Endodermal cell (in vitro differentiated cells): Measurements from ENCODE around the gene FCRL6. TPM values are rescaled to one million over a fixed set of nuclear protein-coding genes. Genes with fewer than 3 reads are reported as not detected.

Experiments
- DNase-seq: peaks from one replicate; pipeline ENCODE4 v3.0.0-alpha.2; 2017
- H3K27ac ChIP-seq: 2 replicates; pipeline ENCODE4 v1.5.1; 2013; ENCODE audit warnings: mild to moderate bottlenecking, low read depth, low read length, moderate library complexity
- H3K27me3 ChIP-seq: 2 replicates; pipeline ENCODE4 v1.6.1; 2013; ENCODE audit warnings: mild to moderate bottlenecking, low read length, moderate library complexity; ENCODE audit not compliant: insufficient read depth, control insufficient read depth, poor library complexity, severe bottlenecking
- H3K36me3 ChIP-seq: 2 replicates; pipeline ENCODE4 v1.7.0; 2013; ENCODE audit warnings: mild to moderate bottlenecking, low read length, moderate library complexity; ENCODE audit not compliant: control insufficient read depth, insufficient read depth
- H3K4me1 ChIP-seq: one replicate; pipeline ENCODE4 v1.7.0; 2013; ENCODE audit warnings: low read length; ENCODE audit not compliant: control insufficient read depth, insufficient read depth
- H3K4me3 ChIP-seq: 2 replicates; pipeline ENCODE4 v1.5.1; 2013; ENCODE audit warnings: mild to moderate bottlenecking, low read length, moderate library complexity
- H3K9ac ChIP-seq: 2 replicates; pipeline ENCODE4 v1.6.1; 2013; ENCODE audit warnings: mild to moderate bottlenecking, low read length, moderate library complexity; ENCODE audit not compliant: poor library complexity, severe bottlenecking; ENCODE audit errors: extremely low read depth
- H3K9me3 ChIP-seq: 2 replicates; pipeline ENCODE4 v1.6.1; 2013; ENCODE audit warnings: mild to moderate bottlenecking, low read length, moderate library complexity; ENCODE audit not compliant: control insufficient read depth
- H3K27ac Mint-ChIP-seq: 2 replicates; pipeline ENCODE4 v1.8.0; 2020; ENCODE audit warnings: mixed read lengths
- H3K27me3 Mint-ChIP-seq: 2 replicates; pipeline ENCODE4 v1.8.0; 2021; ENCODE audit warnings: mild to moderate bottlenecking, mixed read lengths; ENCODE audit not compliant: insufficient read depth
- H3K36me3 Mint-ChIP-seq: 2 replicates; pipeline ENCODE4 v1.8.0; 2020; ENCODE audit warnings: low read depth, mixed read lengths
- H3K4me1 Mint-ChIP-seq: 2 replicates; pipeline ENCODE4 v1.8.0; 2020; ENCODE audit warnings: mixed read lengths
- H3K4me3 Mint-ChIP-seq: 2 replicates; pipeline ENCODE4 v1.8.0; 2020; ENCODE audit warnings: mild to moderate bottlenecking, moderate library complexity, mixed read lengths
- H3K9me3 Mint-ChIP-seq: 2 replicates; pipeline ENCODE4 v1.8.0; 2020; ENCODE audit warnings: mild to moderate bottlenecking, mixed read lengths
- CTCF ChIP-seq: fragments of 200-600 bp; sonication (generic); conservative IDR thresholded peaks from 2 replicates; pipeline ENCODE4 v1.5.0; 2021; ENCODE audit warnings: antibody characterized with exemption, mild to moderate bottlenecking
- WGBS, 2 experiments: methylation state at CpG; one replicate each; pipeline versions ENCODE4 v1.1.5 to v1.1.7; 2013; ENCODE audit warnings: missing lambda C conversion rate in 2 of 2, mixed read lengths in 1 of 2; ENCODE audit not compliant: insufficient coverage in 1 of 2, insufficient read length in 1 of 2; 5-methylcytosine and 5-hydroxymethylcytosine counted together
- total RNA-seq, 2 donors: library from RNA; stranded (reverse); fragmentation: NEBNext Ultra II Directional in 1 of 2; extraction: Animal tissue kit (Norgen Biotek cat#: 25700) in 1 of 2; gene quantifications; 2 replicates in 1 of 2; 3 replicates in 1 of 2; pipeline ENCODE4 v1.2.1, GENCODE V29; 2021

FCRL6 gene
- total RNA-seq, 2 donors from 2014 or later, result not detected

DNA sequence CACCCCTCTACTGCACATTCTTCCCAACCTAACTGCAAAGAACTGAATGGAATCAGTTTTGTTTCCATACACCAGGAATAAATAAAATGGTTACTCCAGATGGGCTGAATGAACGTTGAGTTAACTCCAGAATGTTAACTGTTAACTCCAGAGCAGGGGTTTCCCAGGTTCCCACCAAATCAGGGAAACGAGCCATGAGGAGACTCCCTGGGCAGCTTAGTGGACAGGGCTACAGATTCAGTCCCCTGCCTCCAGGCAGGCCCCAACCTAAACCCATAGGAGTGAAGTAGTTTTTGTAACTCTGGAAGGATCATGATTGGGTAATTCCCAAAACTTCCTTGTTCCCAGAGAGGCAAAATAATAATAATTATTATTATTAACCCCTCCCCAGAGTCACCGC lies 46.2 kb downstream of the FCRL6 start:
- Mint-ChIP-seq H3K4me1 (peaks cover 16% of the 10 kb centered on the region), H3K9me3 (no peaks in the 10 kb centered on the region), H3K27me3 (peaks cover 36% of the 10 kb centered on the region), H3K27ac (no peak overlapping the region), H3K4me3 (no peak overlapping the region), H3K36me3 (no peaks in the 10 kb centered on the region)
- Histone ChIP-seq H3K4me3 (no peak overlapping the region), H3K9me3 (no peaks in the 10 kb centered on the region), H3K4me1 (peaks cover 2% of the 10 kb centered on the region), H3K27ac (no peak overlapping the region), H3K9ac (no peak overlapping the region), H3K27me3 (peaks cover 5% of the 10 kb centered on the region), H3K36me3 (no peaks in the 10 kb centered on the region)
- DNase-seq, result no peak
- WGBS, 2 experiments, result 63 to 64% methylated on average over 2 to 3 of the region's 3 CpGs
- TF ChIP-seq CTCF, result no peak

- H3K27ac Mint-ChIP-seq, result no peak overlapping the region
- H3K9me3 ChIP-seq, result no peaks in the 10 kb centered on the region
- 75 to 88% methylated on average over 2 of the region's 2 CpGs for WGBS, 2 experiments
- H3K9me3 Mint-ChIP-seq, result no peaks in the 10 kb centered on the region
- no peaks in the 10 kb centered on the region for H3K36me3 Mint-ChIP-seq
- H3K9ac ChIP-seq, result no peak overlapping the region
- no peak for DNase-seq
- H3K4me3 Mint-ChIP-seq, result no peak overlapping the region
- H3K4me1 ChIP-seq, result peaks cover 2% of the 10 kb centered on the region
- H3K27me3 ChIP-seq, result peaks cover 7% of the 10 kb centered on the region
- peaks cover 22% of the 10 kb centered on the region for H3K4me1 Mint-ChIP-seq
- no peak for TF ChIP-seq CTCF
- H3K27ac ChIP-seq, result no peak overlapping the region
- H3K4me3 ChIP-seq, result no peak overlapping the region
- H3K27me3 Mint-ChIP-seq, result peaks cover 27% of the 10 kb centered on the region
- H3K36me3 ChIP-seq, result no peaks in the 10 kb centered on the region
These were observed 47.6 kb downstream of the FCRL6 start for GRCh38 chr1:159849626-159850366.

DNA sequence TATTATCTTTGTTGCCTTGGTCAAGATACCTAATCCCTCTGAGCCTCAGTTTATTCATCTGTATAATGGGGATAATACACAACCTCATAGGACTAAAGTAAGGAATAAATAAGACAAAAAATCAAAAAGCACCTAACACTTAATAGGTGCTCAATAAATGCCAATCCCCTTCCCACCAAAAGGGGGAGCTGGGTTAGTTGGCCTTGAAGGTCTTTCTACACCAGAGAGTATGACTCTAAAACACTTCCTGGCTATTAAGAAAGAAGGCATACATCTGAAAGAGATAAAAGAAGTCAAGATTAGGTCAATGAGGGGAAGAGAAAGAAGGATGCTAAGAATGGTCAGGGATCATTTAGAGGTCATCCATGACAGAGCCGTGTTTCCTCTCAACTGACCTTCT lies 49.2 kb downstream of the FCRL6 start:
- peaks cover 2% of the 10 kb centered on the region for H3K4me1 ChIP-seq
- peak; percentile 52 for TF ChIP-seq CTCF
- no peaks in the 10 kb centered on the region for H3K9me3 Mint-ChIP-seq
- H3K4me3 Mint-ChIP-seq, result no peak overlapping the region
- H3K4me3 ChIP-seq, result no peak overlapping the region
- H3K36me3 ChIP-seq, result no peaks in the 10 kb centered on the region
- H3K27ac ChIP-seq, result no peak overlapping the region
- no peak overlapping the region for H3K9ac ChIP-seq
- H3K27me3 ChIP-seq, result peaks cover 23% of the 10 kb centered on the region
- DNase-seq, result no peak
- H3K27ac Mint-ChIP-seq, result no peak overlapping the region
- H3K9me3 ChIP-seq, result no peaks in the 10 kb centered on the region
- H3K4me1 Mint-ChIP-seq, result peaks cover 13% of the 10 kb centered on the region
- peaks cover 39% of the 10 kb centered on the region for H3K27me3 Mint-ChIP-seq
- 86 to 90% methylated on average over 1 of the region's 1 CpG for WGBS, 2 experiments
- no peaks in the 10 kb centered on the region for H3K36me3 Mint-ChIP-seq
